Stimulated activated CD8-positive, alpha-beta memory T cell treated with anti-CD3 and anti-CD28 coated beads, Interleukin-4, amount 100 ng/mL, for 24 hours (primary cell): ENCODE data around the gene CTIF.
"Not testable (repeated sequence)": the region's sequence is repeated elsewhere in the genome, so short reads cannot be mapped to it uniquely, and the experiment has no call there.

Source experiments
- DNase-seq: peaks from one replicate; pipeline ENCODE4 v3.0.0-alpha.2; 2020; ENCODE audit warnings: low read depth

The CTIF gene

GRCh38 chr18:48803951-48804855, 265.4 kb downstream of the CTIF start:
- DNase-seq = no peak

GRCh38 chr18:48804856-48805610, 266.2 kb downstream of the CTIF start:
- DNase-seq = no peak

- no peak for DNase-seq
Measured at GRCh38 chr18:48805826-48806535, 267.1 kb downstream of the CTIF start.

- DNase-seq = no peak
Measured at GRCh38 chr18:48806551-48807261, 267.9 kb downstream of the CTIF start.

- DNase-seq = no peak
Measured at GRCh38 chr18:48808476-48808875, 269.6 kb downstream of the CTIF start.

GRCh38 chr18:48809365-48809764, 270.5 kb downstream of the CTIF start:
- DNase-seq = no peak

GRCh38 chr18:48810805-48811204, 272.0 kb downstream of the CTIF start:
- no peak for DNase-seq

- no peak for DNase-seq
Measured at GRCh38 chr18:48811401-48811800, 272.6 kb downstream of the CTIF start.

GRCh38 chr18:48811977-48812451, 273.2 kb downstream of the CTIF start:
- not testable (repeated sequence) for DNase-seq

- no peak for DNase-seq
Measured at GRCh38 chr18:48813321-48813720, 274.5 kb downstream of the CTIF start.

GRCh38 chr18:48813833-48814489, 275.1 kb downstream of the CTIF start:
- no peak for DNase-seq

- no peak for DNase-seq
Measured at GRCh38 chr18:48814490-48815178, 275.8 kb downstream of the CTIF start.

GRCh38 chr18:48815179-48815515, 276.3 kb downstream of the CTIF start:
- DNase-seq = no peak

- no peak for DNase-seq
Measured at GRCh38 chr18:48815581-48816324, 276.9 kb downstream of the CTIF start.

GRCh38 chr18:48816554-48816953, 277.7 kb downstream of the CTIF start:
- DNase-seq = no peak

GRCh38 chr18:48817021-48817461, 278.2 kb downstream of the CTIF start:
- no peak for DNase-seq

- no peak for DNase-seq
Measured at GRCh38 chr18:48818329-48819254, 279.8 kb downstream of the CTIF start.

- DNase-seq = no peak
Measured at GRCh38 chr18:48819276-48819675, 280.4 kb downstream of the CTIF start.
